ENCODE measurements around the gene AADAC.

Gene AADAC

GRCh38 chr3:151814588-151814987 lies 672 bp downstream of the AADAC start:
- Histone ChIP-seq H3K4me3 (ENCODE audit: control insufficient read depth in 1 of 7, extremely low read depth in 1 of 7, insufficient read depth in 4 of 7, low read depth in 2 of 7, low read length in 6 of 7) (no peak overlapping the region), H3K27ac (ENCODE audit: insufficient read depth in 1 of 2, low read depth in 1 of 2, low read length in 2 of 2, poor library complexity in 1 of 2, severe bottlenecking in 2 of 2) (no peak overlapping the region), H3K36me3 (ENCODE audit: control insufficient read depth in 4 of 4, insufficient read depth in 4 of 4, low read length in 3 of 4) (no peaks in the 10 kb centered on the region), H3K9me3 (ENCODE audit: control extremely low read depth in 1 of 5, control insufficient read depth in 4 of 5, insufficient read depth in 2 of 5, low read depth in 1 of 5, low read length in 4 of 5) (peaks cover 0 to 5% (median 3%) of the 10 kb centered on the region in 5 experiments), H3K4me1 (ENCODE audit: control extremely low read depth in 1 of 4, control insufficient read depth in 4 of 4, insufficient read depth in 4 of 4, low read length in 3 of 4) (no peaks in the 10 kb centered on the region), H3K27me3 (replicated peaks in 2 of 5; ENCODE audit: control insufficient read depth in 4 of 5, insufficient read depth in 5 of 5, low read length in 4 of 5) (no peaks in the 10 kb centered on the region)
- CTCF ChIA-PET: no interaction called here
- WGBS (ENCODE audit: insufficient coverage): 100% methylated on average over 3 of the region's 3 CpGs
- POLR2A ChIA-PET: no interaction called here
- DNase-seq: no peak

GRCh38 chr3:151816091-151816604 lies 2.2 kb downstream of the AADAC start:
- no peak for DNase-seq
- Histone ChIP-seq H3K27ac (ENCODE audit: insufficient read depth in 1 of 2, low read depth in 1 of 2, low read length in 2 of 2, poor library complexity in 1 of 2, severe bottlenecking in 2 of 2) (no peak overlapping the region), H3K4me3 (ENCODE audit: control insufficient read depth in 1 of 7, extremely low read depth in 1 of 7, insufficient read depth in 4 of 7, low read depth in 2 of 7, low read length in 6 of 7) (no peak overlapping the region), H3K27me3 (replicated peaks in 2 of 5; ENCODE audit: control insufficient read depth in 4 of 5, insufficient read depth in 5 of 5, low read length in 4 of 5) (no peaks in the 10 kb centered on the region), H3K4me1 (ENCODE audit: control extremely low read depth in 1 of 4, control insufficient read depth in 4 of 4, insufficient read depth in 4 of 4, low read length in 3 of 4) (no peaks in the 10 kb centered on the region), H3K36me3 (ENCODE audit: control insufficient read depth in 4 of 4, insufficient read depth in 4 of 4, low read length in 3 of 4) (no peaks in the 10 kb centered on the region), H3K9me3 (ENCODE audit: control extremely low read depth in 1 of 5, control insufficient read depth in 4 of 5, insufficient read depth in 2 of 5, low read depth in 1 of 5, low read length in 4 of 5) (no peaks in the 10 kb centered on the region)
- ChIA-PET POLR2A (interaction anchor here (0.6 kb wide), 1 partner anchor 270 kb away, joined by 6 read pairs; no protein-coding TSS in a partner anchor), CTCF (no interaction called here)
- no CpG with 5 or more reads among the region's 3 CpGs for WGBS (ENCODE audit: insufficient coverage)

GRCh38 chr3:151817473-151817872 lies 3.6 kb downstream of the AADAC start:
- no peaks in the 10 kb centered on the region for H3K9me3 ChIP-seq (ENCODE audit: control extremely low read depth in 1 of 5, control insufficient read depth in 4 of 5, insufficient read depth in 2 of 5, low read depth in 1 of 5, low read length in 4 of 5)
- WGBS (ENCODE audit: insufficient coverage): 97% methylated on average over 4 of the region's 5 CpGs
- POLR2A ChIA-PET: no interaction called here
- H3K4me1 ChIP-seq (ENCODE audit: control extremely low read depth in 1 of 4, control insufficient read depth in 4 of 4, insufficient read depth in 4 of 4, low read length in 3 of 4): no peaks in the 10 kb centered on the region
- H3K27me3 ChIP-seq (replicated peaks in 2 of 5; ENCODE audit: control insufficient read depth in 4 of 5, insufficient read depth in 5 of 5, low read length in 4 of 5): no peaks in the 10 kb centered on the region
- CTCF ChIA-PET: interaction anchor here (1.0 kb wide), 1 partner anchor 13 kb away, joined by 3 read pairs; no protein-coding TSS in a partner anchor
- no peaks in the 10 kb centered on the region for H3K36me3 ChIP-seq (ENCODE audit: control insufficient read depth in 4 of 4, insufficient read depth in 4 of 4, low read length in 3 of 4)
- no peak overlapping the region for H3K4me3 ChIP-seq (ENCODE audit: control insufficient read depth in 1 of 7, extremely low read depth in 1 of 7, insufficient read depth in 4 of 7, low read depth in 2 of 7, low read length in 6 of 7)
- DNase-seq: no peak
- no peak overlapping the region for H3K27ac ChIP-seq (ENCODE audit: insufficient read depth in 1 of 2, low read depth in 1 of 2, low read length in 2 of 2, poor library complexity in 1 of 2, severe bottlenecking in 2 of 2)

GRCh38 chr3:151818361-151818760 lies 4.4 kb downstream of the AADAC start:
- Histone ChIP-seq H3K36me3 (ENCODE audit: control insufficient read depth in 4 of 4, insufficient read depth in 4 of 4, low read length in 3 of 4) (no peaks in the 10 kb centered on the region), H3K9me3 (ENCODE audit: control extremely low read depth in 1 of 5, control insufficient read depth in 4 of 5, insufficient read depth in 2 of 5, low read depth in 1 of 5, low read length in 4 of 5) (no peaks in the 10 kb centered on the region), H3K4me3 (ENCODE audit: control insufficient read depth in 1 of 7, extremely low read depth in 1 of 7, insufficient read depth in 4 of 7, low read depth in 2 of 7, low read length in 6 of 7) (no peak overlapping the region), H3K4me1 (ENCODE audit: control extremely low read depth in 1 of 4, control insufficient read depth in 4 of 4, insufficient read depth in 4 of 4, low read length in 3 of 4) (no peaks in the 10 kb centered on the region), H3K27ac (ENCODE audit: insufficient read depth in 1 of 2, low read depth in 1 of 2, low read length in 2 of 2, poor library complexity in 1 of 2, severe bottlenecking in 2 of 2) (no peak overlapping the region), H3K27me3 (replicated peaks in 2 of 5; ENCODE audit: control insufficient read depth in 4 of 5, insufficient read depth in 5 of 5, low read length in 4 of 5) (no peaks in the 10 kb centered on the region)
- CTCF ChIA-PET: no interaction called here
- WGBS (ENCODE audit: insufficient coverage): 100% methylated on average over 3 of the region's 4 CpGs
- POLR2A ChIA-PET: no interaction called here
- no peak for DNase-seq

GRCh38 chr3:151819910-151820309 lies 6.0 kb downstream of the AADAC start:
- Histone ChIP-seq H3K27ac (ENCODE audit: insufficient read depth in 1 of 2, low read depth in 1 of 2, low read length in 2 of 2, poor library complexity in 1 of 2, severe bottlenecking in 2 of 2) (no peak overlapping the region), H3K4me3 (ENCODE audit: control insufficient read depth in 1 of 7, extremely low read depth in 1 of 7, insufficient read depth in 4 of 7, low read depth in 2 of 7, low read length in 6 of 7) (no peak overlapping the region), H3K36me3 (ENCODE audit: control insufficient read depth in 4 of 4, insufficient read depth in 4 of 4, low read length in 3 of 4) (no peaks in the 10 kb centered on the region), H3K9me3 (ENCODE audit: control extremely low read depth in 1 of 5, control insufficient read depth in 4 of 5, insufficient read depth in 2 of 5, low read depth in 1 of 5, low read length in 4 of 5) (no peaks in the 10 kb centered on the region), H3K4me1 (ENCODE audit: control extremely low read depth in 1 of 4, control insufficient read depth in 4 of 4, insufficient read depth in 4 of 4, low read length in 3 of 4) (no peaks in the 10 kb centered on the region), H3K27me3 (replicated peaks in 2 of 5; ENCODE audit: control insufficient read depth in 4 of 5, insufficient read depth in 5 of 5, low read length in 4 of 5) (no peaks in the 10 kb centered on the region)
- DNase-seq: no peak
- ChIA-PET POLR2A (no interaction called here), CTCF (no interaction called here)
- WGBS (ENCODE audit: insufficient coverage): 96% methylated on average over 4 of the region's 4 CpGs

- Histone ChIP-seq H3K4me3 (ENCODE audit: control insufficient read depth in 1 of 7, extremely low read depth in 1 of 7, insufficient read depth in 4 of 7, low read depth in 2 of 7, low read length in 6 of 7) (no peak overlapping the region), H3K27ac (ENCODE audit: insufficient read depth in 1 of 2, low read depth in 1 of 2, low read length in 2 of 2, poor library complexity in 1 of 2, severe bottlenecking in 2 of 2) (no peak overlapping the region), H3K4me1 (ENCODE audit: control extremely low read depth in 1 of 4, control insufficient read depth in 4 of 4, insufficient read depth in 4 of 4, low read length in 3 of 4) (no peaks in the 10 kb centered on the region), H3K9me3 (ENCODE audit: control extremely low read depth in 1 of 5, control insufficient read depth in 4 of 5, insufficient read depth in 2 of 5, low read depth in 1 of 5, low read length in 4 of 5) (no peaks in the 10 kb centered on the region), H3K27me3 (replicated peaks in 2 of 5; ENCODE audit: control insufficient read depth in 4 of 5, insufficient read depth in 5 of 5, low read length in 4 of 5) (no peaks in the 10 kb centered on the region), H3K36me3 (ENCODE audit: control insufficient read depth in 4 of 4, insufficient read depth in 4 of 4, low read length in 3 of 4) (no peaks in the 10 kb centered on the region)
- POLR2A ChIA-PET: no interaction called here
- CTCF ChIA-PET: interaction anchor here (2.6 kb wide), 1 partner anchor 10 kb away, joined by 17 read pairs; no protein-coding TSS in a partner anchor
- no peak for DNase-seq
- WGBS (ENCODE audit: insufficient coverage): 100% methylated on average over 3 of the region's 3 CpGs
Measured at GRCh38 chr3:151827816-151828215, 13.9 kb downstream of the AADAC start.

- Histone ChIP-seq H3K9me3 (ENCODE audit: control extremely low read depth in 1 of 5, control insufficient read depth in 4 of 5, insufficient read depth in 2 of 5, low read depth in 1 of 5, low read length in 4 of 5) (no peaks in the 10 kb centered on the region), H3K27me3 (replicated peaks in 2 of 5; ENCODE audit: control insufficient read depth in 4 of 5, insufficient read depth in 5 of 5, low read length in 4 of 5) (no peaks in the 10 kb centered on the region), H3K4me1 (ENCODE audit: control extremely low read depth in 1 of 4, control insufficient read depth in 4 of 4, insufficient read depth in 4 of 4, low read length in 3 of 4) (peaks cover 6 to 24% (median 15%) of the 10 kb centered on the region in 4 experiments), H3K27ac (ENCODE audit: insufficient read depth in 1 of 2, low read depth in 1 of 2, low read length in 2 of 2, poor library complexity in 1 of 2, severe bottlenecking in 2 of 2) (no peak overlapping the region), H3K4me3 (ENCODE audit: control insufficient read depth in 1 of 7, extremely low read depth in 1 of 7, insufficient read depth in 4 of 7, low read depth in 2 of 7, low read length in 6 of 7) (no peak overlapping the region), H3K36me3 (ENCODE audit: control insufficient read depth in 4 of 4, insufficient read depth in 4 of 4, low read length in 3 of 4) (no peaks in the 10 kb centered on the region)
- ChIA-PET POLR2A (no interaction called here), CTCF (interaction anchor here (1.2 to 6.7 kb wide), 5 partner anchors 12 to 398 kb away, joined by 3 to 61 read pairs (median 8); no protein-coding TSS in a partner anchor)
- peak; percentile 31 to 72 (median 69) for DNase-seq
- WGBS (ENCODE audit: insufficient coverage): 23% methylated on average over 3 of the region's 5 CpGs
Measured at GRCh38 chr3:151835751-151836525, 22.0 kb downstream of the AADAC start.

All from common myeloid progenitor, CD34-positive (primary cell).